IPS-18a (cell line): Measurements from ENCODE around the gene AP5M1.

ENCODE experiments used
- H3K27ac ChIP-seq: one replicate; pipeline ENCODE4 v1.5.1; 2013; ENCODE audit warnings: low read length
- H3K27me3 ChIP-seq: one replicate; pipeline ENCODE4 v1.6.1; 2013; ENCODE audit warnings: mild to moderate bottlenecking, low read length; ENCODE audit not compliant: control insufficient read depth, insufficient read depth
- H3K36me3 ChIP-seq: one replicate; pipeline ENCODE4 v1.6.1; 2013; ENCODE audit warnings: low read depth, low read length; ENCODE audit not compliant: control insufficient read depth
- H3K4me1 ChIP-seq: one replicate; pipeline ENCODE4 v1.6.1; 2013; ENCODE audit warnings: low read depth, low read length; ENCODE audit not compliant: control insufficient read depth
- H3K4me3 ChIP-seq: one replicate; pipeline ENCODE4 v1.5.1; 2013; ENCODE audit warnings: low read length
- H3K9ac ChIP-seq: one replicate; pipeline ENCODE4 v1.6.1; 2013; ENCODE audit warnings: mild to moderate bottlenecking, low read length, moderate library complexity
- H3K9me3 ChIP-seq: one replicate; pipeline ENCODE4 v1.6.1; 2013; ENCODE audit warnings: low read depth, low read length; ENCODE audit not compliant: control insufficient read depth

The AP5M1 gene

GRCh38 chr14:57293866-57294837, 25.4 kb downstream of the AP5M1 start:
- Histone ChIP-seq H3K4me3 (no peak overlapping the region), H3K27ac (no peak overlapping the region), H3K9me3 (no peaks in the 10 kb centered on the region), H3K9ac (no peak overlapping the region), H3K36me3 (peaks cover 18% of the 10 kb centered on the region), H3K4me1 (no peaks in the 10 kb centered on the region), H3K27me3 (no peaks in the 10 kb centered on the region)

DNA sequence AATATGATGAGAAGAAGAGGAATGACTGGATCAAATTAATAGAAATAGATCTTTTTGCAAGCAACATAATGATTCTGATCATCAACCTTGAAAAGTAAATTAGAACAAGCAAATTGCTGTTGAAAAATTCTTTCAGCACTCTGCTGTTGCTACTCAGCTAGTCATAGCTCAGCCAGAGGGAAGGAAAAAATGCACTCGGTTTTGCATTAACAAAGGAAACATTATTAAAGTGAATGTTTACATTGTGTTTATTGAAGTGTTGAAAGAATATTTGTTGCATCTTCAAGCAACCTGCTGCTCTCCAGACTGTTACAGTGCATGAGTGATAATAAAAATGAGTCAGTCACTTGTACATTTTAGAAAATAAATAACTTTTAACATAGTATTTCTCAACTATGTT, 26.5 kb downstream of the AP5M1 start:
- H3K27ac ChIP-seq, result no peak overlapping the region
- H3K36me3 ChIP-seq, result peaks cover 12% of the 10 kb centered on the region
- no peaks in the 10 kb centered on the region for H3K27me3 ChIP-seq
- H3K4me3 ChIP-seq, result no peak overlapping the region
- no peak overlapping the region for H3K9ac ChIP-seq
- H3K4me1 ChIP-seq, result no peaks in the 10 kb centered on the region
- no peaks in the 10 kb centered on the region for H3K9me3 ChIP-seq

DNA sequence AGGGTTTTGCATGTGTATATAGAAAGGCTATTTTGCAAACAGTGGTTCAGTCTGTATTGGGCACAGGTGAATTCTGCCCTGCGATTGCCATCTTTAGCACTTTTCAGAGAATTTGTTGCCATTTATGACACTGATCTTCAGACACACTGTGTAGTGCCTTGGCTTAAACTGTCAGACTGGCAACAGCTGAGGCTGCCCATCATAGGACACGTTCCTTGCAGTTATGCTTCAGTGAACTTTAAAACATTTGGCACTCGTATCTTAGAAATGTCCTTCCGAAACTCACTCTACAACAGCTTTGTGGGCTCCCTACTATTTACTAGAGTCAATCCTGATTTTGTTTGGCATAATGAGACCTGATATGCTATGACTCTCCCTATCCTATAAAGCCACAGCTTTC, 29.1 kb downstream of the AP5M1 start:
- Histone ChIP-seq H3K4me3 (no peak overlapping the region), H3K9me3 (no peaks in the 10 kb centered on the region), H3K36me3 (no peaks in the 10 kb centered on the region), H3K4me1 (no peaks in the 10 kb centered on the region), H3K9ac (no peak overlapping the region), H3K27ac (no peak overlapping the region), H3K27me3 (no peaks in the 10 kb centered on the region)

GRCh38 chr14:57299511-57299910, 30.7 kb downstream of the AP5M1 start:
- Histone ChIP-seq H3K36me3 (no peaks in the 10 kb centered on the region), H3K4me3 (no peak overlapping the region), H3K27ac (no peak overlapping the region), H3K9ac (no peak overlapping the region), H3K27me3 (no peaks in the 10 kb centered on the region), H3K4me1 (no peaks in the 10 kb centered on the region), H3K9me3 (no peaks in the 10 kb centered on the region)

- no peak overlapping the region for H3K4me3 ChIP-seq
- no peaks in the 10 kb centered on the region for H3K4me1 ChIP-seq
- no peaks in the 10 kb centered on the region for H3K36me3 ChIP-seq
- no peaks in the 10 kb centered on the region for H3K9me3 ChIP-seq
- no peak overlapping the region for H3K9ac ChIP-seq
- no peaks in the 10 kb centered on the region for H3K27me3 ChIP-seq
- no peak overlapping the region for H3K27ac ChIP-seq
These were observed 34.1 kb downstream of the AP5M1 start for GRCh38 chr14:57302883-57303282.

- H3K9ac ChIP-seq, result no peak overlapping the region
- H3K27ac ChIP-seq, result no peak overlapping the region
- H3K9me3 ChIP-seq, result no peaks in the 10 kb centered on the region
- H3K4me1 ChIP-seq, result no peaks in the 10 kb centered on the region
- H3K36me3 ChIP-seq, result no peaks in the 10 kb centered on the region
- H3K27me3 ChIP-seq, result no peaks in the 10 kb centered on the region
- H3K4me3 ChIP-seq, result no peak overlapping the region
These were observed 45.8 kb downstream of the AP5M1 start for GRCh38 chr14:57314396-57315089.

DNA sequence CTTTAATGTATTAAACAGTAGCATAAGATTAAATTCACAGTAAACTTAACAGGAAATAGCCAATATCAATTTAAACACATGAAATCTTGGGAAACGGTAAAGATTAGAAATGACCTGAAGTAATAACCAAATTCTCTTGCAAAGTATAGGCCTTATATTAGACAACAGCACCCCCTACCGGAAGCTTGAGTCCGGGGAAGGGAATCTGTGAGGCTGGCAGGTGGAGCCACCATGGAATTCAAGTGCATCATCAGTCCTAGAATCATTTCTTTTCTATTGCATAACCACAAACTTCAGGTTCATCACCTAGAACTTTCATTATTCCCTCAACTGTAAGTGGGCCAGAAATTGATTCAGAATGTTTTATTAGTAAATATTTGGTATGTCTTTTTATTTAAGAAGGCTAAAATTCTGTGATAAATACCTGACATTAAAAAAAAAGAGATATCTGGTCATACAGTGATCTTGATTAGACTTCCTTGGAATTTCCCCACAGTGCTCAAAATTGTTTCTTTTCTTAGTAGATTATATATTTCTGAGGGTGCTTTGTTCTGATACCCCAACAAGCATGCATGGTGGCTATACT, 48.6 kb downstream of the AP5M1 start:
- H3K27me3 ChIP-seq, result no peaks in the 10 kb centered on the region

GRCh38 chr14:57319636-57320192, 50.9 kb downstream of the AP5M1 start:
- H3K27me3 ChIP-seq, result no peaks in the 10 kb centered on the region
- H3K9ac ChIP-seq, result no peak overlapping the region
- H3K36me3 ChIP-seq, result no peaks in the 10 kb centered on the region
- H3K9me3 ChIP-seq, result no peaks in the 10 kb centered on the region
- H3K4me1 ChIP-seq, result no peaks in the 10 kb centered on the region
- no peak overlapping the region for H3K27ac ChIP-seq
- H3K4me3 ChIP-seq, result no peak overlapping the region

More for the DNA sequence above, 48.6 kb downstream of the AP5M1 start:
- no peaks in the 10 kb centered on the region for H3K9me3 ChIP-seq
- H3K4me1 ChIP-seq, result no peaks in the 10 kb centered on the region
- H3K9ac ChIP-seq, result no peak overlapping the region
- H3K4me3 ChIP-seq, result no peak overlapping the region
- no peak overlapping the region for H3K27ac ChIP-seq
- H3K36me3 ChIP-seq, result no peaks in the 10 kb centered on the region

- Histone ChIP-seq H3K9ac (no peak overlapping the region), H3K27ac (no peak overlapping the region), H3K4me1 (no peaks in the 10 kb centered on the region), H3K27me3 (no peaks in the 10 kb centered on the region), H3K9me3 (no peaks in the 10 kb centered on the region), H3K4me3 (no peak overlapping the region), H3K36me3 (no peaks in the 10 kb centered on the region)
These were observed 55.0 kb downstream of the AP5M1 start for GRCh38 chr14:57323721-57324120.

GRCh38 chr14:57326253-57326652, 57.5 kb downstream of the AP5M1 start:
- Histone ChIP-seq H3K9me3 (no peaks in the 10 kb centered on the region), H3K4me3 (no peak overlapping the region), H3K27me3 (no peaks in the 10 kb centered on the region), H3K4me1 (no peaks in the 10 kb centered on the region), H3K36me3 (no peaks in the 10 kb centered on the region), H3K27ac (no peak overlapping the region), H3K9ac (no peak overlapping the region)

GRCh38 chr14:57329833-57330232, 61.1 kb downstream of the AP5M1 start:
- Histone ChIP-seq H3K4me3 (no peak overlapping the region), H3K4me1 (no peaks in the 10 kb centered on the region), H3K9ac (no peak overlapping the region), H3K27me3 (no peaks in the 10 kb centered on the region), H3K36me3 (no peaks in the 10 kb centered on the region), H3K27ac (no peak overlapping the region), H3K9me3 (no peaks in the 10 kb centered on the region)
